Right forelimb (tissue), 1 donor: ENCODE data around the gene LSM10.

Experiments used
- DNase-seq: peaks from one replicate; pipeline ENCODE4 v3.0.0-alpha.2; 2018

LSM10 gene

GRCh38 chr1:36382231-36382630, 15.5 kb downstream of the LSM10 start:
- no peak for DNase-seq

GRCh38 chr1:36381405-36381804, 16.3 kb downstream of the LSM10 start:
- no peak for DNase-seq

- no peak for DNase-seq
These were observed 16.9 kb downstream of the LSM10 start for GRCh38 chr1:36380782-36381181.

GRCh38 chr1:36380143-36380619, 17.5 kb downstream of the LSM10 start:
- DNase-seq: no peak

- no peak for DNase-seq
These were observed 19.8 kb downstream of the LSM10 start for GRCh38 chr1:36377791-36378492.

- no peak for DNase-seq
These were observed 25.1 kb downstream of the LSM10 start for GRCh38 chr1:36372617-36373016.

GRCh38 chr1:36369061-36369861, 28.4 kb downstream of the LSM10 start:
- peak; percentile 88 for DNase-seq

GRCh38 chr1:36367798-36368197, 29.9 kb downstream of the LSM10 start:
- DNase-seq: no peak

- DNase-seq: no peak
These were observed 30.6 kb downstream of the LSM10 start for GRCh38 chr1:36367066-36367465.

GRCh38 chr1:36366091-36366661, 31.5 kb downstream of the LSM10 start:
- peak; percentile 72 for DNase-seq

- no peak for DNase-seq
These were observed 32.3 kb downstream of the LSM10 start for GRCh38 chr1:36365381-36365780.

- DNase-seq: no peak
These were observed 37.7 kb downstream of the LSM10 start for GRCh38 chr1:36359911-36360550.

- no peak for DNase-seq
These were observed 38.3 kb downstream of the LSM10 start for GRCh38 chr1:36359383-36359782.

GRCh38 chr1:36358514-36359084, 39.1 kb downstream of the LSM10 start:
- DNase-seq: no peak

GRCh38 chr1:36355811-36356210, 41.9 kb downstream of the LSM10 start:
- DNase-seq: no peak

- DNase-seq: no peak
These were observed 43.2 kb downstream of the LSM10 start for GRCh38 chr1:36354486-36354885.

GRCh38 chr1:36352910-36353878, 44.5 kb downstream of the LSM10 start:
- DNase-seq: no peak

GRCh38 chr1:36352125-36352909, 45.4 kb downstream of the LSM10 start:
- DNase-seq: no peak

GRCh38 chr1:36351227-36351977, 46.3 kb downstream of the LSM10 start:
- DNase-seq: no peak

GRCh38 chr1:36350659-36351226, 47.0 kb downstream of the LSM10 start:
- no peak for DNase-seq
